ENCODE results near the gene COL11A1.

The COL11A1 gene

GRCh38 chr1:103087256-103087655 is 21.1 kb downstream of the COL11A1 start:
- no peak for DNase-seq
- no peak overlapping the region for H2BK120ac ChIP-seq (ENCODE audit: insufficient read depth, low read length, poor library complexity)

GRCh38 chr1:103084181-103084580 is 24.1 kb downstream of the COL11A1 start:
- no peak overlapping the region for H2BK5ac ChIP-seq (ENCODE audit: low read depth, low read length, poor library complexity)
- no peak overlapping the region for H4K12ac ChIP-seq (ENCODE audit: low read depth, low read length)
- no peak overlapping the region for H2AK5ac ChIP-seq (ENCODE audit: low read length)
- H2AFZ ChIP-seq (ENCODE audit: insufficient read depth, low read length, poor library complexity) = no peak overlapping the region
- no peak for DNase-seq
- H3K79me2 ChIP-seq (ENCODE audit: control insufficient read depth, insufficient read depth, low read length, poor library complexity) = peaks cover 3% of the 10 kb centered on the region
- H3K36me3 ChIP-seq (ENCODE audit: control insufficient read depth in 1 of 2, insufficient read depth in 2 of 2, low read length in 2 of 2) = no peaks in the 10 kb centered on the region
- no peak overlapping the region for H3K4ac ChIP-seq (ENCODE audit: low read depth, low read length)
- H3K9ac ChIP-seq (ENCODE audit: low read length) = no peak overlapping the region
- no peaks in the 10 kb centered on the region for H3K4me1 ChIP-seq (ENCODE audit: control insufficient read depth in 1 of 2, insufficient read depth in 2 of 2, low read length in 2 of 2)
- no peak overlapping the region for H3K4me2 ChIP-seq (ENCODE audit: low read length)
- no peak overlapping the region for H3K14ac ChIP-seq (ENCODE audit: low read length)
- no CpG with 5 or more reads among the region's 2 CpGs for WGBS (ENCODE audit: extremely low coverage, insufficient coverage, insufficient read length)
- no peak overlapping the region for H3K23ac ChIP-seq (ENCODE audit: low read length)
- no peak overlapping the region for H4K91ac ChIP-seq (ENCODE audit: low read depth, low read length)
- no peak overlapping the region for H3K18ac ChIP-seq (ENCODE audit: low read length)
- no peaks in the 10 kb centered on the region for H3K27me3 ChIP-seq (ENCODE audit: insufficient read depth, low read length)
- H3K4me3 ChIP-seq (ENCODE audit: low read depth, low read length) = no peak overlapping the region
- H3K9me3 ChIP-seq (ENCODE audit: insufficient read depth, low read depth, low read length) = no peaks in the 10 kb centered on the region
- H2BK12ac ChIP-seq (ENCODE audit: low read length) = no peak overlapping the region
- no peak overlapping the region for H2BK120ac ChIP-seq (ENCODE audit: insufficient read depth, low read length, poor library complexity)
- no peaks in the 10 kb centered on the region for H3K79me1 ChIP-seq (ENCODE audit: low read length)
- H3K27ac ChIP-seq (ENCODE audit: low read depth, low read length) = no peak overlapping the region
- no peak overlapping the region for H4K8ac ChIP-seq (ENCODE audit: low read depth, low read length)

More at GRCh38 chr1:103087256-103087655, 21.1 kb downstream of the COL11A1 start:
- no CpG with 5 or more reads among the region's 1 CpG for WGBS (ENCODE audit: extremely low coverage, insufficient coverage, insufficient read length)
- Histone ChIP-seq H3K9ac (ENCODE audit: low read length) (no peak overlapping the region), H3K4me1 (ENCODE audit: control insufficient read depth in 1 of 2, insufficient read depth in 2 of 2, low read length in 2 of 2) (no peaks in the 10 kb centered on the region), H3K4me3 (ENCODE audit: low read depth, low read length) (no peak overlapping the region), H3K9me3 (ENCODE audit: insufficient read depth, low read depth, low read length) (no peaks in the 10 kb centered on the region), H3K36me3 (ENCODE audit: control insufficient read depth in 1 of 2, insufficient read depth in 2 of 2, low read length in 2 of 2) (no peaks in the 10 kb centered on the region), H4K91ac (ENCODE audit: low read depth, low read length) (no peak overlapping the region), H4K12ac (ENCODE audit: low read depth, low read length) (no peak overlapping the region), H3K4me2 (ENCODE audit: low read length) (no peak overlapping the region), H3K14ac (ENCODE audit: low read length) (no peak overlapping the region), H2BK12ac (ENCODE audit: low read length) (no peak overlapping the region), H3K27me3 (ENCODE audit: insufficient read depth, low read length) (no peaks in the 10 kb centered on the region), H3K4ac (ENCODE audit: low read depth, low read length) (no peak overlapping the region), H3K79me1 (ENCODE audit: low read length) (no peaks in the 10 kb centered on the region), H3K18ac (ENCODE audit: low read length) (no peak overlapping the region), H2AK5ac (ENCODE audit: low read length) (no peak overlapping the region), H4K8ac (ENCODE audit: low read depth, low read length) (no peak overlapping the region), H3K23ac (ENCODE audit: low read length) (peak overlapping the region; percentile 67), H2BK5ac (ENCODE audit: low read depth, low read length, poor library complexity) (no peak overlapping the region), H2AFZ (ENCODE audit: insufficient read depth, low read length, poor library complexity) (no peak overlapping the region), H3K79me2 (ENCODE audit: control insufficient read depth, insufficient read depth, low read length, poor library complexity) (peaks cover 3% of the 10 kb centered on the region), H3K27ac (ENCODE audit: low read depth, low read length) (no peak overlapping the region)

GRCh38 chr1:103075316-103076000 is 32.9 kb downstream of the COL11A1 start:
- Histone ChIP-seq H3K18ac (ENCODE audit: low read length) (no peak overlapping the region), H2AK5ac (ENCODE audit: low read length) (no peak overlapping the region), H3K4me1 (ENCODE audit: control insufficient read depth in 1 of 2, insufficient read depth in 2 of 2, low read length in 2 of 2) (no peaks in the 10 kb centered on the region), H3K9me3 (ENCODE audit: insufficient read depth, low read depth, low read length) (no peaks in the 10 kb centered on the region), H3K79me2 (ENCODE audit: control insufficient read depth, insufficient read depth, low read length, poor library complexity) (no peaks in the 10 kb centered on the region), H3K79me1 (ENCODE audit: low read length) (no peaks in the 10 kb centered on the region), H3K23ac (ENCODE audit: low read length) (no peak overlapping the region), H3K27me3 (ENCODE audit: insufficient read depth, low read length) (no peaks in the 10 kb centered on the region), H3K4ac (ENCODE audit: low read depth, low read length) (no peak overlapping the region), H4K12ac (ENCODE audit: low read depth, low read length) (no peak overlapping the region), H2BK5ac (ENCODE audit: low read depth, low read length, poor library complexity) (no peak overlapping the region), H3K4me2 (ENCODE audit: low read length) (no peak overlapping the region), H3K36me3 (ENCODE audit: control insufficient read depth in 1 of 2, insufficient read depth in 2 of 2, low read length in 2 of 2) (peaks cover 0 to 2% of the 10 kb centered on the region in 2 experiments), H3K4me3 (ENCODE audit: low read depth, low read length) (no peak overlapping the region), H3K14ac (ENCODE audit: low read length) (no peak overlapping the region), H3K9ac (ENCODE audit: low read length) (no peak overlapping the region), H3K27ac (ENCODE audit: low read depth, low read length) (no peak overlapping the region), H4K91ac (ENCODE audit: low read depth, low read length) (no peak overlapping the region), H2BK120ac (ENCODE audit: insufficient read depth, low read length, poor library complexity) (no peak overlapping the region), H2AFZ (ENCODE audit: insufficient read depth, low read length, poor library complexity) (no peak overlapping the region), H4K8ac (ENCODE audit: low read depth, low read length) (no peak overlapping the region), H2BK12ac (ENCODE audit: low read length) (no peak overlapping the region)
- WGBS (ENCODE audit: extremely low coverage, insufficient coverage, insufficient read length) = no CpG with 5 or more reads among the region's 2 CpGs
- no peak for DNase-seq

GRCh38 chr1:103074224-103074623 is 34.1 kb downstream of the COL11A1 start:
- no peak overlapping the region for H2BK120ac ChIP-seq (ENCODE audit: insufficient read depth, low read length, poor library complexity)
- no peaks in the 10 kb centered on the region for H3K27me3 ChIP-seq (ENCODE audit: insufficient read depth, low read length)
- H3K4me2 ChIP-seq (ENCODE audit: low read length) = no peak overlapping the region
- no peak for DNase-seq
- H2AFZ ChIP-seq (ENCODE audit: insufficient read depth, low read length, poor library complexity) = no peak overlapping the region
- no CpG with 5 or more reads among the region's 6 CpGs for WGBS (ENCODE audit: extremely low coverage, insufficient coverage, insufficient read length)
- no peak overlapping the region for H3K9ac ChIP-seq (ENCODE audit: low read length)
- H3K18ac ChIP-seq (ENCODE audit: low read length) = no peak overlapping the region
- H3K4me3 ChIP-seq (ENCODE audit: low read depth, low read length) = no peak overlapping the region
- no peak overlapping the region for H3K23ac ChIP-seq (ENCODE audit: low read length)
- no peaks in the 10 kb centered on the region for H3K79me2 ChIP-seq (ENCODE audit: control insufficient read depth, insufficient read depth, low read length, poor library complexity)
- no peak overlapping the region for H2BK12ac ChIP-seq (ENCODE audit: low read length)
- no peak overlapping the region for H2AK5ac ChIP-seq (ENCODE audit: low read length)
- no peaks in the 10 kb centered on the region for H3K79me1 ChIP-seq (ENCODE audit: low read length)
- H3K27ac ChIP-seq (ENCODE audit: low read depth, low read length) = no peak overlapping the region
- no peak overlapping the region for H4K12ac ChIP-seq (ENCODE audit: low read depth, low read length)
- peaks cover 0 to 2% of the 10 kb centered on the region in 2 experiments for H3K36me3 ChIP-seq (ENCODE audit: control insufficient read depth in 1 of 2, insufficient read depth in 2 of 2, low read length in 2 of 2)
- no peak overlapping the region for H4K91ac ChIP-seq (ENCODE audit: low read depth, low read length)
- no peaks in the 10 kb centered on the region for H3K4me1 ChIP-seq (ENCODE audit: control insufficient read depth in 1 of 2, insufficient read depth in 2 of 2, low read length in 2 of 2)
- no peak overlapping the region for H3K14ac ChIP-seq (ENCODE audit: low read length)
- H3K9me3 ChIP-seq (ENCODE audit: insufficient read depth, low read depth, low read length) = no peaks in the 10 kb centered on the region
- H4K8ac ChIP-seq (ENCODE audit: low read depth, low read length) = no peak overlapping the region
- H3K4ac ChIP-seq (ENCODE audit: low read depth, low read length) = no peak overlapping the region
- no peak overlapping the region for H2BK5ac ChIP-seq (ENCODE audit: low read depth, low read length, poor library complexity)

Measured in trophoblast cell (in vitro differentiated cells and primary cell).